Measurements from ENCODE around the gene CDADC1.

The CDADC1 gene

DNA sequence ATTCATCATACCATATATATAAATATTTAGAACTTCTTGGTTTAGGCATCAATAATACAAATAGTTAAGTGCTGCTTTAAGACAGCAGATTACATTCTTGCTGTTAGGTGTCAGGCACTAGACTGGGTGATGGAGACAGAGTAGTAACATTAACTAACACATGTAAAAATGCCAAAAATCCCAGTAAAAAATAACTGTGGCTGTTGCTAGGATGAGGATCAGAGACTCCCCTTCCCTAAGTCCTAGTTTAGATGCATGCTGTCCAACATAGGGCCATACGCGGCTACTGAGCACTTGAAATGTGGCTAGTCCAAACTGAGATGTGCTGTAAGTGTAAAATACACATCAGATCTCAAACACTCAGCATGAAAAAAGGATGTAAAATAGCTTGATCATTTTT, 94.7 kb downstream of the CDADC1 start:
- H3K36me3 ChIP-seq (ENCODE audit: low read length), result no peaks in the 10 kb centered on the region
- no peak overlapping the region for H2AFZ ChIP-seq (ENCODE audit: low read depth, low read length, severe bottlenecking)
- H3K27me3 ChIP-seq (ENCODE audit: low read length), result no peaks in the 10 kb centered on the region
- H3K27ac ChIP-seq (ENCODE audit: low read depth, low read length), result no peak overlapping the region
- no peak for TF ChIP-seq CTCF (IDR thresholded peaks at IDR 0.05; ENCODE audit: insufficient read depth, low read length, poor library complexity, severe bottlenecking)
- no peak for TF ChIP-seq EZH2phosphoT487 (conservative IDR thresholded peaks at IDR 0.05; ENCODE audit: low read length)
- no peak overlapping the region for H3K4me2 ChIP-seq (ENCODE audit: low read depth, low read length, poor library complexity, severe bottlenecking)
- no peaks in the 10 kb centered on the region for H4K20me1 ChIP-seq (ENCODE audit: low read depth, low read length)
- no peaks in the 10 kb centered on the region for H3K9me3 ChIP-seq (ENCODE audit: insufficient read depth, low read length)
- H3K9me2 ChIP-seq (replicated peaks; ENCODE audit: insufficient read depth, low read length), result no peaks in the 10 kb centered on the region
- H3K4me3 ChIP-seq (ENCODE audit: insufficient read depth, low read length, poor library complexity, severe bottlenecking), result no peak overlapping the region
- no peak overlapping the region for H3K9ac ChIP-seq (ENCODE audit: low read length)
- no peaks in the 10 kb centered on the region for H3F3A ChIP-seq (ENCODE audit: insufficient read depth)
- H3K79me2 ChIP-seq (ENCODE audit: insufficient read depth, low read length), result no peaks in the 10 kb centered on the region
